Tibial artery (tissue), 4 donors: ENCODE results near the gene ERBB4.

Experiments used
- DNase-seq, 2 donors: peaks; one replicate each; pipeline ENCODE4 v3.0.0-alpha.2; 2019
- H3K27ac ChIP-seq, 2 donors: fragments of 200-600 bp; sonication (generic) in 1 of 2; 1 replicate in 1 of 2; 2 replicates in 1 of 2; pipeline ENCODE4 v1.5.1; 2018 to 2019; ENCODE audit warnings: mild to moderate bottlenecking in 1 of 2
- H3K27me3 ChIP-seq, 2 donors: fragments of 200-600 bp; sonication (generic) in 1 of 2; one replicate each; pipeline versions ENCODE4 v1.5.1 to v1.6.0; 2016 to 2019
- H3K36me3 ChIP-seq, 3 donors: fragments of 200-600 bp; sonication (generic) in 2 of 3; one replicate each; pipeline ENCODE4 v1.5.1; 2016 to 2019; ENCODE audit warnings: mild to moderate bottlenecking in 2 of 3
- H3K4me1 ChIP-seq, 4 donors: fragments of 200-600 bp; sonication (generic) in 2 of 4; 1 replicate in 3 of 4; 2 replicates in 1 of 4; pipeline ENCODE4 v1.5.1; 2016 to 2019
- H3K4me3 ChIP-seq, 2 donors: fragments of 200-600 bp; sonication (generic) in 1 of 2; 1 replicate in 1 of 2; 2 replicates in 1 of 2; pipeline ENCODE4 v1.5.1; 2018 to 2019; ENCODE audit warnings: mild to moderate bottlenecking in 2 of 2
- H3K9me3 ChIP-seq, 3 donors: fragments of 200-600 bp; sonication (generic) in 1 of 3; one replicate each; pipeline ENCODE4 v1.5.1; 2016 to 2019
- CTCF ChIP-seq, 2 experiments: fragments of 200-600 bp in 1 of 2; fragments of 450-650 bp in 1 of 2; IDR thresholded peaks; one replicate each; pipeline ENCODE4 v1.5.1; 2017 to 2019; ENCODE audit warnings: antibody characterized with exemption in 2 of 2, mild to moderate bottlenecking in 1 of 2, moderate library complexity in 1 of 2
- intact Hi-C: fragments of 100-400 bp; cut with DNase I; formaldehyde crosslinking; loops from one replicate; pipeline ENCODE4 v1.15.0; 2023; ENCODE audit warnings: low total_unique reads

ERBB4 gene

GRCh38 chr2:212180408-212181083 lies 358.1 kb downstream of the ERBB4 start:
- Histone ChIP-seq H3K27ac (no peak overlapping the region), H3K4me3 (no peak overlapping the region), H3K4me1 (peaks cover 0 to 16% (median 3%) of the 10 kb centered on the region in 4 donors), H3K36me3 (no peaks in the 10 kb centered on the region), H3K9me3 (no peaks in the 10 kb centered on the region), H3K27me3 (no peaks in the 10 kb centered on the region)
- TF ChIP-seq CTCF (IDR thresholded peaks at IDR 0.05) = no peak
- DNase-seq = no peak
- intact Hi-C loops = no loop called here

- Histone ChIP-seq H3K4me1 (peaks cover 0 to 18% (median 3%) of the 10 kb centered on the region in 4 donors), H3K36me3 (no peaks in the 10 kb centered on the region), H3K4me3 (no peak overlapping the region), H3K27ac (no peak overlapping the region), H3K27me3 (no peaks in the 10 kb centered on the region), H3K9me3 (no peaks in the 10 kb centered on the region)
- no peak for DNase-seq
- intact Hi-C loops = no loop called here
- TF ChIP-seq CTCF (IDR thresholded peaks at IDR 0.05) = no peak
These were observed 360.9 kb downstream of the ERBB4 start for GRCh38 chr2:212177724-212178123.

- no peak overlapping the region for H3K27ac ChIP-seq
- no peaks in the 10 kb centered on the region for H3K9me3 ChIP-seq
- H3K36me3 ChIP-seq = no peaks in the 10 kb centered on the region
- peaks cover 0 to 11% (median 3%) of the 10 kb centered on the region in 4 donors for H3K4me1 ChIP-seq
- intact Hi-C loops = no loop called here
- H3K27me3 ChIP-seq = no peaks in the 10 kb centered on the region
- DNase-seq = no peak
- TF ChIP-seq CTCF (IDR thresholded peaks at IDR 0.05) = no peak
- H3K4me3 ChIP-seq = no peak overlapping the region
These were observed 362.5 kb downstream of the ERBB4 start for GRCh38 chr2:212176151-212176550.

GRCh38 chr2:212173756-212174510 lies 364.7 kb downstream of the ERBB4 start:
- Histone ChIP-seq H3K36me3 (no peaks in the 10 kb centered on the region), H3K27ac (no peak overlapping the region), H3K27me3 (no peaks in the 10 kb centered on the region), H3K9me3 (no peaks in the 10 kb centered on the region), H3K4me3 (no peak overlapping the region), H3K4me1 (peaks cover 0 to 11% (median 3%) of the 10 kb centered on the region in 4 donors)
- intact Hi-C loops = no loop called here
- DNase-seq = no peak
- TF ChIP-seq CTCF (IDR thresholded peaks at IDR 0.05) = no peak

- no peak for TF ChIP-seq CTCF (IDR thresholded peaks at IDR 0.05)
- no peaks in the 10 kb centered on the region for H3K9me3 ChIP-seq
- H3K4me3 ChIP-seq = no peak overlapping the region
- intact Hi-C loops = no loop called here
- DNase-seq = no peak
- no peak overlapping the region for H3K27ac ChIP-seq
- H3K36me3 ChIP-seq = no peaks in the 10 kb centered on the region
- H3K4me1 ChIP-seq = peaks cover 0 to 15% (median 3%) of the 10 kb centered on the region in 4 donors
- no peaks in the 10 kb centered on the region for H3K27me3 ChIP-seq
These were observed 365.3 kb downstream of the ERBB4 start for GRCh38 chr2:212173331-212173730.
